Measurements from ENCODE around the gene ATP13A1.
A peak's percentile ranks its signal among the peaks of the same experiment; 100 is the strongest.
"Not testable (repeated sequence)": the region's sequence is repeated elsewhere in the genome, so short reads cannot be mapped to it uniquely, and the experiment has no call there.

The ATP13A1 gene

GRCh38 chr19:19663256-19664120 lies at the start of gene ATP13A1:
Gene ATP13A1, minus strand, starts transcription at chr19:19663676. Its CDS starts 10 bp downstream, at chr19:19663666.
- DNase-seq = peak; percentile 97 to 98

GRCh38 chr19:19711934-19712828 lies 48.7 kb upstream of the ATP13A1 start:
- DNase-seq = no peak

- no peak for DNase-seq
These were observed 47.9 kb upstream of the ATP13A1 start for GRCh38 chr19:19711306-19711933.

- no peak for DNase-seq
These were observed 47.0 kb upstream of the ATP13A1 start for GRCh38 chr19:19710506-19710905.

GRCh38 chr19:19704836-19705235 lies 41.4 kb upstream of the ATP13A1 start:
- DNase-seq = no peak

- not testable (repeated sequence) for DNase-seq
These were observed 37.0 kb upstream of the ATP13A1 start for GRCh38 chr19:19700493-19700892.

- no peak for DNase-seq
These were observed 34.1 kb upstream of the ATP13A1 start for GRCh38 chr19:19697589-19697988.

- DNase-seq = no peak
These were observed 32.9 kb upstream of the ATP13A1 start for GRCh38 chr19:19696386-19696785.

- no peak for DNase-seq
These were observed 28.2 kb upstream of the ATP13A1 start for GRCh38 chr19:19691683-19692082.

GRCh38 chr19:19689023-19689422 lies 25.5 kb upstream of the ATP13A1 start:
- DNase-seq = not testable (repeated sequence)

GRCh38 chr19:19687090-19687489 lies 23.6 kb upstream of the ATP13A1 start:
- no peak for DNase-seq

GRCh38 chr19:19686580-19686979 lies 23.1 kb upstream of the ATP13A1 start:
- no peak for DNase-seq

- DNase-seq = not testable (repeated sequence)
These were observed 22.6 kb upstream of the ATP13A1 start for GRCh38 chr19:19686119-19686518.

GRCh38 chr19:19679176-19680073 lies 15.9 kb upstream of the ATP13A1 start:
- DNase-seq = no peak

- DNase-seq = no peak
These were observed 14.1 kb upstream of the ATP13A1 start for GRCh38 chr19:19677579-19677978.

- DNase-seq = no peak
These were observed 10.8 kb upstream of the ATP13A1 start for GRCh38 chr19:19674315-19674714.

- no peak for DNase-seq
These were observed 9.3 kb upstream of the ATP13A1 start for GRCh38 chr19:19672816-19673215.

GRCh38 chr19:19670070-19670551 lies 6.6 kb upstream of the ATP13A1 start:
- no peak for DNase-seq

GRCh38 chr19:19668230-19669012 lies 4.9 kb upstream of the ATP13A1 start, which contains the start of gene ZNF101:
Gene ZNF101, plus strand, starts transcription at chr19:19668839. Its CDS starts 125 bp downstream, at chr19:19668964.
- peak; percentile 95 to 96 for DNase-seq

- DNase-seq = not testable (repeated sequence)
These were observed 2.0 kb upstream of the ATP13A1 start for GRCh38 chr19:19665420-19665948.

- peak in 1 of 2 donors; percentile 15 for DNase-seq
These were observed 613 bp downstream of the ATP13A1 start for GRCh38 chr19:19662871-19663255.
